SW480 (cell line): Measurements from ENCODE around the gene COQ9.
"Not testable (repeated sequence)": the region's sequence is repeated elsewhere in the genome, so short reads cannot be mapped to it uniquely, and the experiment has no call there.

Experiments used
- DNase-seq: peaks from one replicate; pipeline ENCODE4 v3.0.0-alpha.2; 2016; ENCODE audit warnings: low spot score

COQ9 gene

GRCh38 chr16:57485916-57486857 is 38.9 kb downstream of the COQ9 start, which contains the start of gene DOK4:
Gene DOK4, minus strand, starts transcription at chr16:57486493. Its CDS starts 6,986 bp downstream, at chr16:57479507.
- DNase-seq = peak; percentile 72

GRCh38 chr16:57486858-57487834 is 39.9 kb downstream of the COQ9 start:
- DNase-seq = no peak

- DNase-seq = no peak
Measured at GRCh38 chr16:57489229-57489628, 42.0 kb downstream of the COQ9 start.

GRCh38 chr16:57493767-57494166 is 46.5 kb downstream of the COQ9 start:
- no peak for DNase-seq

GRCh38 chr16:57497121-57497520 is 49.8 kb downstream of the COQ9 start:
- DNase-seq = no peak

- no peak for DNase-seq
Measured at GRCh38 chr16:57498031-57498430, 50.8 kb downstream of the COQ9 start.

- DNase-seq = not testable (repeated sequence)
Measured at GRCh38 chr16:57499941-57500340, 52.7 kb downstream of the COQ9 start.

- DNase-seq = no peak
Measured at GRCh38 chr16:57500578-57501111, 53.4 kb downstream of the COQ9 start.

GRCh38 chr16:57501492-57501891 is 54.2 kb downstream of the COQ9 start:
- no peak for DNase-seq

- no peak for DNase-seq
Measured at GRCh38 chr16:57502048-57502775, 54.9 kb downstream of the COQ9 start.

- no peak for DNase-seq
Measured at GRCh38 chr16:57503366-57503765, 56.1 kb downstream of the COQ9 start.

GRCh38 chr16:57504001-57504400 is 56.7 kb downstream of the COQ9 start:
- no peak for DNase-seq

GRCh38 chr16:57504491-57504890 is 57.2 kb downstream of the COQ9 start:
- no peak for DNase-seq

- no peak for DNase-seq
Measured at GRCh38 chr16:57505169-57505568, 57.9 kb downstream of the COQ9 start.

GRCh38 chr16:57507136-57508034 is 60.1 kb downstream of the COQ9 start:
- DNase-seq = no peak

- DNase-seq = no peak
Measured at GRCh38 chr16:57508035-57508425, 60.8 kb downstream of the COQ9 start.

GRCh38 chr16:57509231-57509923 is 62.1 kb downstream of the COQ9 start:
- no peak for DNase-seq

- DNase-seq = no peak
Measured at GRCh38 chr16:57510016-57510871, 63.0 kb downstream of the COQ9 start.
